Measurements from ENCODE around the gene LRRC18.

DNA sequence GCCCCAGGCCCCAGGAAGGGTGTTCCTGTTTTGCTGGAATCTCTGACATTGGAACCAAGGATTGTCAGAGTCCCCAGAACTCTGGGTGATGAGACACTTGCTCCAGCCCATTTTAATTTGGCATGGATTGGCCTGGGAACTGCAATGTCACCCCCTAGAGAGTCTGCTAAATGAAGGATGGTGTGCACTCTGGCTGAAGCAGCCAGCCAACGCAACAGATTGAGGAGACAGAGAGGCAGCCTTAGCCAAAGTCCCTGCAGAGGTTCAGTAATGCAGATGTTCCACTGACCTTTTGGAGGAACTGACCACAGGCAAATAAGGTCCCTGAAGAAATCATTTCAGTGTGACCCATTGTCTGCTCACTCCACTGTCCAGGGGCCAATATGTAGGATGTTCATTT is 13.4 kb downstream of the LRRC18 start:
- TF ChIP-seq, protein P1, sequence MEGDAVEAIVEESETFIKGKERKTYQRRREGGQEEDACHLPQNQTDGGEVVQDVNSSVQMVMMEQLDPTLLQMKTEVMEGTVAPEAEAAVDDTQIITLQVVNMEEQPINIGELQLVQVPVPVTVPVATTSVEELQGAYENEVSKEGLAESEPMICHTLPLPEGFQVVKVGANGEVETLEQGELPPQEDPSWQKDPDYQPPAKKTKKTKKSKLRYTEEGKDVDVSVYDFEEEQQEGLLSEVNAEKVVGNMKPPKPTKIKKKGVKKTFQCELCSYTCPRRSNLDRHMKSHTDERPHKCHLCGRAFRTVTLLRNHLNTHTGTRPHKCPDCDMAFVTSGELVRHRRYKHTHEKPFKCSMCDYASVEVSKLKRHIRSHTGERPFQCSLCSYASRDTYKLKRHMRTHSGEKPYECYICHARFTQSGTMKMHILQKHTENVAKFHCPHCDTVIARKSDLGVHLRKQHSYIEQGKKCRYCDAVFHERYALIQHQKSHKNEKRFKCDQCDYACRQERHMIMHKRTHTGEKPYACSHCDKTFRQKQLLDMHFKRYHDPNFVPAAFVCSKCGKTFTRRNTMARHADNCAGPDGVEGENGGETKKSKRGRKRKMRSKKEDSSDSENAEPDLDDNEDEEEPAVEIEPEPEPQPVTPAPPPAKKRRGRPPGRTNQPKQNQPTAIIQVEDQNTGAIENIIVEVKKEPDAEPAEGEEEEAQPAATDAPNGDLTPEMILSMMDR (IDR thresholded peaks at IDR 0.05; ENCODE audit: borderline replicate concordance, extremely low read depth, low read length, poor library complexity, severe bottlenecking): no peak
- no peak for TF ChIP-seq EZH2 (IDR thresholded peaks at IDR 0.05; ENCODE audit: borderline replicate concordance, low read depth, low read length, severe bottlenecking)
